HG03025 (cell line): ENCODE data around the gene GJC2.
"Not testable (repeated sequence)": the region's sequence is repeated elsewhere in the genome, so short reads cannot be mapped to it uniquely, and the experiment has no call there.

Experiments
- ATAC-seq: cut with Tn5 transposase; IDR thresholded peaks from one replicate; pipeline ENCODE4 v1.9.1; 2021; ENCODE audit warnings: mild to moderate bottlenecking, moderate library complexity; ENCODE audit not compliant: unreplicated experiment, low FRiP score

Gene GJC2

GRCh38 chr1:228181645-228182034 lies 31.9 kb downstream of the GJC2 start:
- ATAC-seq = no peak

- no peak for ATAC-seq
Observed at GRCh38 chr1:228182296-228183030, 32.7 kb downstream of the GJC2 start.

GRCh38 chr1:228184152-228184551 lies 34.4 kb downstream of the GJC2 start:
- no peak for ATAC-seq

GRCh38 chr1:228185641-228185965 lies 35.9 kb downstream of the GJC2 start:
- no peak for ATAC-seq

- ATAC-seq = not testable (repeated sequence)
Observed at GRCh38 chr1:228188249-228188648, 38.5 kb downstream of the GJC2 start.

- no peak for ATAC-seq
Observed at GRCh38 chr1:228190182-228190581, 40.5 kb downstream of the GJC2 start.

GRCh38 chr1:228190778-228191177 lies 41.0 kb downstream of the GJC2 start:
- no peak for ATAC-seq

- ATAC-seq = no peak
Observed at GRCh38 chr1:228194436-228194835, 44.7 kb downstream of the GJC2 start.

- no peak for ATAC-seq
Observed at GRCh38 chr1:228194921-228195812, 45.4 kb downstream of the GJC2 start.

- ATAC-seq = no peak
Observed at GRCh38 chr1:228197555-228198147, 47.9 kb downstream of the GJC2 start.

- ATAC-seq = no peak
Observed at GRCh38 chr1:228198977-228199590, 49.4 kb downstream of the GJC2 start.

GRCh38 chr1:228204958-228205357 lies 55.2 kb downstream of the GJC2 start:
- ATAC-seq = no peak

- no peak for ATAC-seq
Observed at GRCh38 chr1:228205526-228206436, 56.1 kb downstream of the GJC2 start.

- ATAC-seq = no peak
Observed at GRCh38 chr1:228206582-228207351, 57.0 kb downstream of the GJC2 start.

GRCh38 chr1:228207381-228207810 lies 57.7 kb downstream of the GJC2 start:
- no peak for ATAC-seq

- ATAC-seq = no peak
Observed at GRCh38 chr1:228207851-228208821, 58.4 kb downstream of the GJC2 start, which contains the start of gene OBSCN. OBSCN (plus strand) TSS chr1:228208044; CDS start chr1:228211784, 3,740 bp downstream.

- ATAC-seq = no peak
Observed at GRCh38 chr1:228208831-228209551, 59.3 kb downstream of the GJC2 start.
